Naive B cell (primary cell): ENCODE data around the gene ALDH2. TPM values are rescaled to one million over a fixed set of nuclear protein-coding genes. Genes with fewer than 3 reads are reported as not detected.

Experiments
- ATAC-seq, 2 donors: fragments of 150-1000 bp; cut with Tn5 transposase; 2 replicates each; pipeline ENCODE4 v1.10.0; 2021; ENCODE audit warnings: low read depth in 2 of 2, mild to moderate bottlenecking in 2 of 2, moderate library complexity in 2 of 2
- DNase-seq: peaks from one replicate; pipeline ENCODE4 v3.0.0; 2022
- H3K27ac Mint-ChIP-seq, 6 donors: one replicate each; pipeline ENCODE4 v1.8.0; 2020 to 2022; ENCODE audit warnings: mild to moderate bottlenecking in 6 of 6, mixed read lengths in 6 of 6, moderate library complexity in 5 of 6, inconsistent platforms in 2 of 6
- H3K27me3 Mint-ChIP-seq, 3 donors: one replicate each; pipeline ENCODE4 v1.8.0; 2021 to 2022; ENCODE audit warnings: mixed read lengths in 3 of 3, mild to moderate bottlenecking in 1 of 3
- H3K36me3 Mint-ChIP-seq, 2 donors: one replicate each; pipeline ENCODE4 v1.8.0; 2020 to 2022; ENCODE audit warnings: mixed read lengths in 2 of 2, inconsistent platforms in 1 of 2, mild to moderate bottlenecking in 1 of 2
- H3K4me1 Mint-ChIP-seq, 3 donors: one replicate each; pipeline ENCODE4 v1.8.0; 2020 to 2022; ENCODE audit warnings: mixed read lengths in 3 of 3, inconsistent platforms in 1 of 3, mild to moderate bottlenecking in 1 of 3, moderate library complexity in 1 of 3
- H3K4me3 Mint-ChIP-seq, 8 donors: one replicate each; pipeline ENCODE4 v1.8.0; 2020 to 2022; ENCODE audit warnings: mild to moderate bottlenecking in 8 of 8, mixed read lengths in 8 of 8, moderate library complexity in 8 of 8, inconsistent platforms in 2 of 8
- H3K9me3 Mint-ChIP-seq, 7 donors: one replicate each; pipeline ENCODE4 v1.8.0; 2020 to 2022; ENCODE audit warnings: mixed read lengths in 7 of 7, mild to moderate bottlenecking in 5 of 7, inconsistent platforms in 2 of 7, moderate library complexity in 1 of 7
- polyA plus RNA-seq, 6 donors: library from polyadenylated mRNA; unstranded; fragments of 300-500 nt; fragmentation: Illumina TruSeq; gene quantifications; one replicate each; pipeline ENCODE4 v1.2.3, GENCODE V29; 2021; ENCODE audit warnings: low read depth in 6 of 6

Gene ALDH2
- polyA plus RNA-seq, 6 donors from 2014 or later, result 11.5 to 16.9 (median 13.2) TPM

- Mint-ChIP-seq H3K27me3 (no peaks in the 10 kb centered on the region), H3K27ac (no peak overlapping the region), H3K36me3 (peaks cover 6 to 8% of the 10 kb centered on the region in 2 donors), H3K4me3 (no peak overlapping the region), H3K9me3 (no peaks in the 10 kb centered on the region), H3K4me1 (peaks cover 5 to 8% (median 5%) of the 10 kb centered on the region in 3 donors)
- DNase-seq (no peak), ATAC-seq (no peak)
Measured at GRCh38 chr12:111781085-111781658, 14.4 kb downstream of the ALDH2 start.

- peaks cover 6 to 8% of the 10 kb centered on the region in 2 donors for H3K36me3 Mint-ChIP-seq
- no peaks in the 10 kb centered on the region for H3K27me3 Mint-ChIP-seq
- no peak overlapping the region for H3K27ac Mint-ChIP-seq
- DNase-seq (no peak), ATAC-seq (no peak)
- peaks cover 0 to 6% (median 5%) of the 10 kb centered on the region in 3 donors for H3K4me1 Mint-ChIP-seq
- H3K4me3 Mint-ChIP-seq, result no peak overlapping the region
- H3K9me3 Mint-ChIP-seq, result no peaks in the 10 kb centered on the region
Measured at GRCh38 chr12:111783046-111783445, 16.3 kb downstream of the ALDH2 start.

GRCh38 chr12:111784953-111785352, 18.2 kb downstream of the ALDH2 start:
- no peak overlapping the region for H3K27ac Mint-ChIP-seq
- H3K4me3 Mint-ChIP-seq, result peak overlapping the region in 1 of 8 donors; percentile 53
- ATAC-seq (no peak), DNase-seq (no peak)
- H3K9me3 Mint-ChIP-seq, result no peaks in the 10 kb centered on the region
- peaks cover 8 to 10% of the 10 kb centered on the region in 2 donors for H3K36me3 Mint-ChIP-seq
- peaks cover 0 to 6% (median 5%) of the 10 kb centered on the region in 3 donors for H3K4me1 Mint-ChIP-seq
- no peaks in the 10 kb centered on the region for H3K27me3 Mint-ChIP-seq

GRCh38 chr12:111785651-111786050, 18.9 kb downstream of the ALDH2 start:
- H3K27me3 Mint-ChIP-seq, result no peaks in the 10 kb centered on the region
- H3K9me3 Mint-ChIP-seq, result no peaks in the 10 kb centered on the region
- H3K4me1 Mint-ChIP-seq, result peaks cover 0 to under 1% (median under 1%) of the 10 kb centered on the region in 3 donors
- H3K27ac Mint-ChIP-seq, result no peak overlapping the region
- peaks cover 2 to 10% of the 10 kb centered on the region in 2 donors for H3K36me3 Mint-ChIP-seq
- H3K4me3 Mint-ChIP-seq, result no peak overlapping the region
- DNase-seq (no peak), ATAC-seq (no peak)

- DNase-seq (no peak), ATAC-seq (peak; percentile 30 to 32)
- Mint-ChIP-seq H3K4me3 (no peak overlapping the region), H3K4me1 (no peaks in the 10 kb centered on the region), H3K27ac (peak overlapping the region in 3 of 6 donors; percentile 15 to 59 (median 53)), H3K36me3 (peaks cover 0 to 15% of the 10 kb centered on the region in 2 donors), H3K9me3 (no peaks in the 10 kb centered on the region), H3K27me3 (no peaks in the 10 kb centered on the region)
Measured at GRCh38 chr12:111788178-111788654, 21.5 kb downstream of the ALDH2 start.

- peaks cover 3 to 16% of the 10 kb centered on the region in 2 donors for H3K36me3 Mint-ChIP-seq
- H3K27me3 Mint-ChIP-seq, result no peaks in the 10 kb centered on the region
- no peaks in the 10 kb centered on the region for H3K4me1 Mint-ChIP-seq
- no peak overlapping the region for H3K4me3 Mint-ChIP-seq
- H3K27ac Mint-ChIP-seq, result peak overlapping the region in 1 of 6 donors; percentile 18
- DNase-seq (no peak), ATAC-seq (no peak)
- no peaks in the 10 kb centered on the region for H3K9me3 Mint-ChIP-seq
Measured at GRCh38 chr12:111789779-111790178, 23.0 kb downstream of the ALDH2 start.

GRCh38 chr12:111791507-111791906, 24.8 kb downstream of the ALDH2 start:
- no peak for DNase-seq
- no peak for ATAC-seq
- Mint-ChIP-seq H3K36me3 (peaks cover 7 to 14% of the 10 kb centered on the region in 2 donors), H3K27me3 (no peaks in the 10 kb centered on the region), H3K4me3 (no peak overlapping the region), H3K27ac (no peak overlapping the region), H3K9me3 (no peaks in the 10 kb centered on the region), H3K4me1 (no peaks in the 10 kb centered on the region)

- Mint-ChIP-seq H3K27me3 (no peaks in the 10 kb centered on the region), H3K4me1 (no peaks in the 10 kb centered on the region), H3K4me3 (no peak overlapping the region), H3K9me3 (no peaks in the 10 kb centered on the region), H3K36me3 (peaks cover 7 to 14% of the 10 kb centered on the region in 2 donors), H3K27ac (no peak overlapping the region)
- no peak for DNase-seq
- ATAC-seq, result no peak
Measured at GRCh38 chr12:111792155-111792855, 25.6 kb downstream of the ALDH2 start.

GRCh38 chr12:111792856-111793235, 26.1 kb downstream of the ALDH2 start:
- Mint-ChIP-seq H3K4me1 (no peaks in the 10 kb centered on the region), H3K36me3 (peaks cover 9 to 14% of the 10 kb centered on the region in 2 donors), H3K9me3 (no peaks in the 10 kb centered on the region), H3K27me3 (no peaks in the 10 kb centered on the region), H3K27ac (no peak overlapping the region), H3K4me3 (no peak overlapping the region)
- ATAC-seq (no peak), DNase-seq (no peak)

GRCh38 chr12:111798182-111798581, 31.4 kb downstream of the ALDH2 start:
- Mint-ChIP-seq H3K36me3 (peaks cover 4 to 17% of the 10 kb centered on the region in 2 donors), H3K4me1 (no peaks in the 10 kb centered on the region), H3K27ac (no peak overlapping the region), H3K4me3 (no peak overlapping the region), H3K27me3 (no peaks in the 10 kb centered on the region), H3K9me3 (no peaks in the 10 kb centered on the region)
- no peak for DNase-seq
- no peak for ATAC-seq

GRCh38 chr12:111799758-111800157, 33.0 kb downstream of the ALDH2 start:
- Mint-ChIP-seq H3K27me3 (no peaks in the 10 kb centered on the region), H3K27ac (no peak overlapping the region), H3K4me1 (no peaks in the 10 kb centered on the region), H3K4me3 (no peak overlapping the region), H3K9me3 (no peaks in the 10 kb centered on the region), H3K36me3 (peaks cover 3 to 14% of the 10 kb centered on the region in 2 donors)
- ATAC-seq (no peak), DNase-seq (no peak)

- no peaks in the 10 kb centered on the region for H3K4me1 Mint-ChIP-seq
- peaks cover 0 to 5% of the 10 kb centered on the region in 2 donors for H3K36me3 Mint-ChIP-seq
- DNase-seq, result no peak
- H3K4me3 Mint-ChIP-seq, result no peak overlapping the region
- no peaks in the 10 kb centered on the region for H3K27me3 Mint-ChIP-seq
- no peaks in the 10 kb centered on the region for H3K9me3 Mint-ChIP-seq
- no peak for ATAC-seq
- peak overlapping the region in 1 of 6 donors; percentile 16 for H3K27ac Mint-ChIP-seq
Measured at GRCh38 chr12:111803038-111803626, 36.4 kb downstream of the ALDH2 start.

- Mint-ChIP-seq H3K36me3 (no peaks in the 10 kb centered on the region), H3K27me3 (no peaks in the 10 kb centered on the region), H3K9me3 (no peaks in the 10 kb centered on the region), H3K4me3 (no peak overlapping the region), H3K27ac (no peak overlapping the region), H3K4me1 (no peaks in the 10 kb centered on the region)
- no peak for DNase-seq
- no peak for ATAC-seq
Measured at GRCh38 chr12:111803851-111804250, 37.1 kb downstream of the ALDH2 start.

- Mint-ChIP-seq H3K4me1 (no peaks in the 10 kb centered on the region), H3K27ac (no peak overlapping the region), H3K27me3 (no peaks in the 10 kb centered on the region), H3K36me3 (no peaks in the 10 kb centered on the region), H3K9me3 (no peaks in the 10 kb centered on the region), H3K4me3 (no peak overlapping the region)
- DNase-seq, result no peak
- no peak for ATAC-seq
Measured at GRCh38 chr12:111806304-111806703, 39.6 kb downstream of the ALDH2 start.
